Transverse colon (tissue), 3 donors: ENCODE data around the gene PRDM5.

Experiments
- CTCF ChIP-seq, 5 experiments: fragments of 200-600 bp in 3 of 5; fragments of 450-650 bp in 2 of 5; sonication (generic) in 3 of 5; IDR thresholded peaks; 1 replicate in 2 of 5; 2 replicates in 3 of 5; pipeline ENCODE4 v1.5.1; 2016 to 2017; ENCODE audit warnings: antibody characterized with exemption in 5 of 5, inconsistent platforms in 3 of 5, mild to moderate bottlenecking in 2 of 5, moderate library complexity in 1 of 5
- POLR2A ChIP-seq: fragments of 450-650 bp; IDR thresholded peaks from one replicate; pipeline ENCODE4 v1.6.1; 2016; ENCODE audit warnings: antibody characterized with exemption, mild to moderate bottlenecking, moderate library complexity

DNA sequence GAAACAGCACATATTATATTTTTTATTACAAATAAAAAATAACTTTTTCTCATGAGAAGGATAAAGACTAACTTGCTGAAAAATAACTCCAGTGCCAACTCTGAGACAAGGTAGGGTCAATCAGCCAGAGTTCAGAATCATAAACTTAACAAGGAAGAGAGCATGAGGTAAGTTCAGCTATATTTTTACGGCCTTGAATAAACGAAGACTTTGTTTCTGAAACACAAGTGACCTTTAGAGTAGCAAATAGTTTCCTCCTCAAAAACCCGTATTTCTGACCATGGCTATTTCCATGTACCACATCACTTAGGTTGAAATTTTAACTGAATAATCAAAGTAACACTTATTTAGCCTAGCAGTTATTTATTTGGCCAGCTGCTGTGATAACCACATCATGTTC, 45.5 kb downstream of the PRDM5 start:
- no peak for TF ChIP-seq CTCF (IDR thresholded peaks at IDR 0.05)
- TF ChIP-seq POLR2A, result no peak
